HEK293 (cell line): ENCODE data around the gene FTO.
A peak's percentile ranks its signal among the peaks of the same experiment; 100 is the strongest.

Experiments used
- CTCF ChIA-PET: fragments of 350-600 bp; formaldehyde crosslinking; extraction: SDS; loops from one replicate; lab custom pipeline; 2021; ENCODE audit warnings: antibody characterized with exemption; lab: Yijun Ruan, JAX
- POLR2A ChIA-PET: fragments of 300-600 bp; formaldehyde crosslinking; extraction: SDS; loops from one replicate; lab custom pipeline; 2020; ENCODE audit warnings: antibody characterized with exemption, inconsistent platforms; lab: Yijun Ruan, JAX
- H3K27ac ChIP-seq: fragments of 200-500 bp; sonication (Bioruptor generic); 2 replicates; pipeline ENCODE4 v1.5.1; 2014; ENCODE audit warnings: low read depth, low read length, control low read depth, inconsistent platforms; ENCODE audit errors: extremely low read depth
- H3K36me3 ChIP-seq, 2 experiments: fragments of 200-500 bp in 1 of 2; sonication (Bioruptor generic) in 1 of 2; 1 replicate in 1 of 2; 2 replicates in 1 of 2; pipeline ENCODE4 v1.5.1; 2014 to 2017; ENCODE audit warnings: inconsistent platforms in 2 of 2, low read length in 2 of 2; ENCODE audit not compliant: control insufficient read depth in 2 of 2, insufficient read depth in 1 of 2
- H3K4me1 ChIP-seq: fragments of 200-500 bp; sonication (Bioruptor generic); 2 replicates; pipeline ENCODE4 v1.5.1; 2014; ENCODE audit warnings: mild to moderate bottlenecking, low read length, inconsistent platforms; ENCODE audit not compliant: control insufficient read depth, insufficient read depth
- H3K4me3 ChIP-seq: 2 replicates; pipeline ENCODE4 v1.5.1; 2011; ENCODE audit warnings: low read depth, mild to moderate bottlenecking, control low read depth, low read length, moderate library complexity
- H3K9me3 ChIP-seq: fragments of 200-500 bp; sonication (Bioruptor generic); 2 replicates; pipeline ENCODE4 v1.5.1; 2014; ENCODE audit warnings: low read depth, low read length, inconsistent platforms; ENCODE audit not compliant: control insufficient read depth, insufficient read depth
- EGR2 ChIP-seq: fragments of 450-650 bp; formaldehyde crosslinking; IDR thresholded peaks from 2 replicates; pipeline ENCODE4 v1.5.1; 2016; ENCODE audit warnings: low read depth, missing biosample characterization, missing genetic modification characterization
- FEZF1 ChIP-seq: fragments of 450-650 bp; formaldehyde crosslinking; IDR thresholded peaks from 2 replicates; pipeline ENCODE4 v1.5.1; 2016; ENCODE audit warnings: missing biosample characterization, missing genetic modification characterization
- GFI1B ChIP-seq: fragments of 450-650 bp; formaldehyde crosslinking; IDR thresholded peaks from 2 replicates; pipeline ENCODE4 v1.5.1; 2016; ENCODE audit warnings: missing biosample characterization, missing genetic modification characterization
- WT1 ChIP-seq: fragments of 450-650 bp; formaldehyde crosslinking; IDR thresholded peaks from 2 replicates; pipeline ENCODE4 v1.5.1; 2016; ENCODE audit warnings: missing biosample characterization, missing genetic modification characterization
- ZBTB17 ChIP-seq: fragments of 450-650 bp; formaldehyde crosslinking; IDR thresholded peaks from 2 replicates; pipeline ENCODE4 v1.5.1; 2016; ENCODE audit warnings: missing biosample characterization, missing genetic modification characterization
- ZNF140 ChIP-seq: fragments of 450-650 bp; formaldehyde crosslinking; IDR thresholded peaks from 2 replicates; pipeline ENCODE4 v1.5.1; 2016; ENCODE audit warnings: missing biosample characterization, missing genetic modification characterization
- ZNF221 ChIP-seq: fragments of 450-650 bp; formaldehyde crosslinking; IDR thresholded peaks from 2 replicates; pipeline ENCODE4 v1.5.1; 2017; ENCODE audit warnings: missing biosample characterization, missing genetic modification characterization, borderline replicate concordance
- ZNF449 ChIP-seq: fragments of 450-650 bp; formaldehyde crosslinking; IDR thresholded peaks from 2 replicates; pipeline ENCODE4 v1.5.1; 2017; ENCODE audit warnings: missing biosample characterization, mild to moderate bottlenecking, missing genetic modification characterization, moderate library complexity
- ZNF48 ChIP-seq: fragments of 450-650 bp; formaldehyde crosslinking; IDR thresholded peaks from 2 replicates; pipeline ENCODE4 v1.5.1; 2016; ENCODE audit warnings: missing biosample characterization, missing genetic modification characterization
- ZNF785 ChIP-seq: fragments of 450-650 bp; formaldehyde crosslinking; IDR thresholded peaks from 2 replicates; pipeline ENCODE4 v1.5.1; 2016; ENCODE audit warnings: missing biosample characterization, missing genetic modification characterization
- TF ChIP-seq, protein P1 (sequence below): fragments of 450-650 bp; formaldehyde crosslinking; IDR thresholded peaks from 2 replicates; pipeline ENCODE4 v1.5.1; 2017; ENCODE audit warnings: missing biosample characterization, missing genetic modification characterization
- TF ChIP-seq, protein P2 (sequence below): fragments of 450-650 bp; formaldehyde crosslinking; IDR thresholded peaks from 2 replicates; pipeline ENCODE4 v1.5.1; 2017; ENCODE audit warnings: missing biosample characterization, missing genetic modification characterization
- TF ChIP-seq, protein P3 (sequence below): fragments of 450-650 bp; formaldehyde crosslinking; IDR thresholded peaks from 2 replicates; pipeline ENCODE4 v1.5.1; 2016; ENCODE audit warnings: missing biosample characterization, missing genetic modification characterization

FTO gene

GRCh38 chr16:53744449-53744848 is 40.5 kb downstream of the FTO start (continued):
- TF ChIP-seq, protein P1, sequence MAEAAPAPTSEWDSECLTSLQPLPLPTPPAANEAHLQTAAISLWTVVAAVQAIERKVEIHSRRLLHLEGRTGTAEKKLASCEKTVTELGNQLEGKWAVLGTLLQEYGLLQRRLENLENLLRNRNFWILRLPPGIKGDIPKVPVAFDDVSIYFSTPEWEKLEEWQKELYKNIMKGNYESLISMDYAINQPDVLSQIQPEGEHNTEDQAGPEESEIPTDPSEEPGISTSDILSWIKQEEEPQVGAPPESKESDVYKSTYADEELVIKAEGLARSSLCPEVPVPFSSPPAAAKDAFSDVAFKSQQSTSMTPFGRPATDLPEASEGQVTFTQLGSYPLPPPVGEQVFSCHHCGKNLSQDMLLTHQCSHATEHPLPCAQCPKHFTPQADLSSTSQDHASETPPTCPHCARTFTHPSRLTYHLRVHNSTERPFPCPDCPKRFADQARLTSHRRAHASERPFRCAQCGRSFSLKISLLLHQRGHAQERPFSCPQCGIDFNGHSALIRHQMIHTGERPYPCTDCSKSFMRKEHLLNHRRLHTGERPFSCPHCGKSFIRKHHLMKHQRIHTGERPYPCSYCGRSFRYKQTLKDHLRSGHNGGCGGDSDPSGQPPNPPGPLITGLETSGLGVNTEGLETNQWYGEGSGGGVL: no peak
- TF ChIP-seq ZBTB17 (tag by site-specific recombination): 0 out of 2 replicates have a peak, but pooled peaks have one; percentile 28
- TF ChIP-seq EGR2: peak; percentile 69

GRCh38 chr16:53745086-53745485 is 41.1 kb downstream of the FTO start:
- no peak overlapping the region for H3K4me3 ChIP-seq
- POLR2A ChIA-PET: interaction anchor here (0.6 to 0.7 kb wide), 2 partner anchors 24 to 241 kb away, joined by 4 read pairs; no protein-coding TSS in a partner anchor

GRCh38 chr16:53745753-53746266 is 41.9 kb downstream of the FTO start:
- ChIA-PET CTCF (interaction anchor here (0.5 to 5.5 kb wide), 7 partner anchors 8 to 634 kb away, joined by 3 to 63 read pairs (median 3); no protein-coding TSS in a partner anchor), POLR2A (interaction anchor here (0.8 kb wide), 1 partner anchor 42 kb away, joined by 3 read pairs; the partner anchor contains the start of gene RPGRIP1L)
- Histone ChIP-seq H3K9me3 (no peaks in the 10 kb centered on the region), H3K27ac (no peak overlapping the region)
- no peak for TF ChIP-seq ZNF785
- TF ChIP-seq, protein P2, sequence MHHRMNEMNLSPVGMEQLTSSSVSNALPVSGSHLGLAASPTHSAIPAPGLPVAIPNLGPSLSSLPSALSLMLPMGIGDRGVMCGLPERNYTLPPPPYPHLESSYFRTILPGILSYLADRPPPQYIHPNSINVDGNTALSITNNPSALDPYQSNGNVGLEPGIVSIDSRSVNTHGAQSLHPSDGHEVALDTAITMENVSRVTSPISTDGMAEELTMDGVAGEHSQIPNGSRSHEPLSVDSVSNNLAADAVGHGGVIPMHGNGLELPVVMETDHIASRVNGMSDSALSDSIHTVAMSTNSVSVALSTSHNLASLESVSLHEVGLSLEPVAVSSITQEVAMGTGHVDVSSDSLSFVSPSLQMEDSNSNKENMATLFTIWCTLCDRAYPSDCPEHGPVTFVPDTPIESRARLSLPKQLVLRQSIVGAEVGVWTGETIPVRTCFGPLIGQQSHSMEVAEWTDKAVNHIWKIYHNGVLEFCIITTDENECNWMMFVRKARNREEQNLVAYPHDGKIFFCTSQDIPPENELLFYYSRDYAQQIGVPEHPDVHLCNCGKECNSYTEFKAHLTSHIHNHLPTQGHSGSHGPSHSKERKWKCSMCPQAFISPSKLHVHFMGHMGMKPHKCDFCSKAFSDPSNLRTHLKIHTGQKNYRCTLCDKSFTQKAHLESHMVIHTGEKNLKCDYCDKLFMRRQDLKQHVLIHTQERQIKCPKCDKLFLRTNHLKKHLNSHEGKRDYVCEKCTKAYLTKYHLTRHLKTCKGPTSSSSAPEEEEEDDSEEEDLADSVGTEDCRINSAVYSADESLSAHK (tag by site-specific recombination): peak; percentile 48; the same call in 1 of the 2 replicates
- TF ChIP-seq ZNF221 (tag by site-specific recombination): no peak
- TF ChIP-seq, protein P3, sequence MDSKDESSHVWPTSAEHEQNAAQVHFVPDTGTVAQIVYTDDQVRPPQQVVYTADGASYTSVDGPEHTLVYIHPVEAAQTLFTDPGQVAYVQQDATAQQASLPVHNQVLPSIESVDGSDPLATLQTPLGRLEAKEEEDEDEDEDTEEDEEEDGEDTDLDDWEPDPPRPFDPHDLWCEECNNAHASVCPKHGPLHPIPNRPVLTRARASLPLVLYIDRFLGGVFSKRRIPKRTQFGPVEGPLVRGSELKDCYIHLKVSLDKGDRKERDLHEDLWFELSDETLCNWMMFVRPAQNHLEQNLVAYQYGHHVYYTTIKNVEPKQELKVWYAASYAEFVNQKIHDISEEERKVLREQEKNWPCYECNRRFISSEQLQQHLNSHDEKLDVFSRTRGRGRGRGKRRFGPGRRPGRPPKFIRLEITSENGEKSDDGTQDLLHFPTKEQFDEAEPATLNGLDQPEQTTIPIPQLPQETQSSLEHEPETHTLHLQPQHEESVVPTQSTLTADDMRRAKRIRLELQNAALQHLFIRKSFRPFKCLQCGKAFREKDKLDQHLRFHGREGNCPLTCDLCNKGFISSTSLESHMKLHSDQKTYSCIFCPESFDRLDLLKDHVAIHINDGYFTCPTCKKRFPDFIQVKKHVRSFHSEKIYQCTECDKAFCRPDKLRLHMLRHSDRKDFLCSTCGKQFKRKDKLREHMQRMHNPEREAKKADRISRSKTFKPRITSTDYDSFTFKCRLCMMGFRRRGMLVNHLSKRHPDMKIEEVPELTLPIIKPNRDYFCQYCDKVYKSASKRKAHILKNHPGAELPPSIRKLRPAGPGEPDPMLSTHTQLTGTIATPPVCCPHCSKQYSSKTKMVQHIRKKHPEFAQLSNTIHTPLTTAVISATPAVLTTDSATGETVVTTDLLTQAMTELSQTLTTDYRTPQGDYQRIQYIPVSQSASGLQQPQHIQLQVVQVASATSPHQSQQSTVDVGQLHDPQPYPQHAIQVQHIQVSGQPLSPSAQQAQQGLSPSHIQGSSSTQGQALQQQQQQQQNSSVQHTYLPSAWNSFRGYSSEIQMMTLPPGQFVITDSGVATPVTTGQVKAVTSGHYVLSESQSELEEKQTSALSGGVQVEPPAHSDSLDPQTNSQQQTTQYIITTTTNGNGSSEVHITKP (tag by site-specific recombination): 0 out of 2 replicates have a peak, but pooled peaks have one; percentile 23
- TF ChIP-seq ZNF140: no peak
- no peak for TF ChIP-seq GFI1B (tag by site-specific recombination)
- TF ChIP-seq FEZF1 (tag by site-specific recombination): peak; percentile 71
- TF ChIP-seq, all 188 proteins: peak for 3
- Histone ChIP-seq H3K4me3 (no peak overlapping the region), H3K36me3 (no peaks in the 10 kb centered on the region; a peak in 1 of 3 replicates), H3K4me1 (peaks cover 25% of the 10 kb centered on the region)

More at GRCh38 chr16:53745086-53745485, 41.1 kb downstream of the FTO start:
- no peaks in the 10 kb centered on the region for H3K9me3 ChIP-seq
- peaks cover 29% of the 10 kb centered on the region for H3K4me1 ChIP-seq
- H3K27ac ChIP-seq: no peak overlapping the region
- H3K36me3 ChIP-seq: no peaks in the 10 kb centered on the region; a peak in 1 of 3 replicates
- CTCF ChIA-PET: interaction anchor here (0.5 to 5.5 kb wide), 7 partner anchors 9 to 294 kb away, joined by 3 to 63 read pairs (median 6); no protein-coding TSS in a partner anchor
- no peak for TF ChIP-seq ZNF48 (tag by site-specific recombination)
- no peak for TF ChIP-seq WT1 (tag by site-specific recombination)
- peak; percentile 70 for TF ChIP-seq ZNF449
